Peyer's patch (tissue), 4 donors: Measurements from ENCODE around the gene LIME1.

ENCODE experiments used
- POLR2A ChIP-seq, 2 donors: fragments of 450-650 bp; IDR thresholded peaks; one replicate each; pipeline ENCODE4 v1.5.1; 2017; ENCODE audit warnings: antibody characterized with exemption in 2 of 2, mild to moderate bottlenecking in 2 of 2, moderate library complexity in 2 of 2
- TF ChIP-seq, protein P1 (sequence below), 6 experiments: fragments of 450-650 bp in 4 of 6; fragments of 200-600 bp in 2 of 6; sonication (generic) in 1 of 6; IDR thresholded peaks; one replicate each; pipeline ENCODE4 v1.5.1; 2017 to 2019; ENCODE audit warnings: antibody characterized with exemption in 6 of 6, mild to moderate bottlenecking in 3 of 6, moderate library complexity in 1 of 6

DNA sequence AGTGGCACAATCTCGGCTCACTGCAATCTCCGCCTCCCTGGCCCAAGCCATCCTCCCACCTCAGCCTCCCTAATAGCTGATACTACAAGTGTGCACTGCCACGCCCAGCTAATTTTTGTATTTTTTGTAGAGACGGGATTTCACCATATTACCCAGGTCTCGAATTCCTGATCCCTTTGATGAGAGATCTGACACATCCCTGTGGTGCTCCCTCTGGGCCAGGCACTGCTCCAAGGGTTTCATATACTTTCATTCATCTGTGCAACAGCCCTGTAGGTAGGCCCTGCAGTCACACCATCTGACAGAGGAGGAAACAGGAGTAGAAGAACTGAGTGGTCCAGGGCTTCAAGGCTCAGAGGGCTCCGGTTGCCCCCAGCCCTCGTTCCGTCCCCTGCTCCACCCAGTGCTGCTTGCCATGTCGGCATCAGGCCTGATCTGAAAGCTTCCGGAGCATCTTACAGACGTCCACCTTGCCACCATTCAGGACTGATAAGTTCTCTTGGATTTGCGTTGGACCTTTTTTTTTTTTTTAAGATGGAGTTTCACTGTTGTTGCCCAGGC lies 25.3 kb upstream of the LIME1 start:
- TF ChIP-seq POLR2A (IDR thresholded peaks at IDR 0.05) = no peak
- TF ChIP-seq, protein P1, sequence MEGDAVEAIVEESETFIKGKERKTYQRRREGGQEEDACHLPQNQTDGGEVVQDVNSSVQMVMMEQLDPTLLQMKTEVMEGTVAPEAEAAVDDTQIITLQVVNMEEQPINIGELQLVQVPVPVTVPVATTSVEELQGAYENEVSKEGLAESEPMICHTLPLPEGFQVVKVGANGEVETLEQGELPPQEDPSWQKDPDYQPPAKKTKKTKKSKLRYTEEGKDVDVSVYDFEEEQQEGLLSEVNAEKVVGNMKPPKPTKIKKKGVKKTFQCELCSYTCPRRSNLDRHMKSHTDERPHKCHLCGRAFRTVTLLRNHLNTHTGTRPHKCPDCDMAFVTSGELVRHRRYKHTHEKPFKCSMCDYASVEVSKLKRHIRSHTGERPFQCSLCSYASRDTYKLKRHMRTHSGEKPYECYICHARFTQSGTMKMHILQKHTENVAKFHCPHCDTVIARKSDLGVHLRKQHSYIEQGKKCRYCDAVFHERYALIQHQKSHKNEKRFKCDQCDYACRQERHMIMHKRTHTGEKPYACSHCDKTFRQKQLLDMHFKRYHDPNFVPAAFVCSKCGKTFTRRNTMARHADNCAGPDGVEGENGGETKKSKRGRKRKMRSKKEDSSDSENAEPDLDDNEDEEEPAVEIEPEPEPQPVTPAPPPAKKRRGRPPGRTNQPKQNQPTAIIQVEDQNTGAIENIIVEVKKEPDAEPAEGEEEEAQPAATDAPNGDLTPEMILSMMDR (IDR thresholded peaks at IDR 0.05) = no peak
